DMS53 (cell line): ENCODE results near the gene ITCH.
"Not testable (repeated sequence)": the region's sequence is repeated elsewhere in the genome, so short reads cannot be mapped to it uniquely, and the experiment has no call there.

Experiments used
- DNase-seq: peaks from one replicate; lab custom pipeline; 2025; lab: John Stamatoyannopoulos, UW

The ITCH gene

DNA sequence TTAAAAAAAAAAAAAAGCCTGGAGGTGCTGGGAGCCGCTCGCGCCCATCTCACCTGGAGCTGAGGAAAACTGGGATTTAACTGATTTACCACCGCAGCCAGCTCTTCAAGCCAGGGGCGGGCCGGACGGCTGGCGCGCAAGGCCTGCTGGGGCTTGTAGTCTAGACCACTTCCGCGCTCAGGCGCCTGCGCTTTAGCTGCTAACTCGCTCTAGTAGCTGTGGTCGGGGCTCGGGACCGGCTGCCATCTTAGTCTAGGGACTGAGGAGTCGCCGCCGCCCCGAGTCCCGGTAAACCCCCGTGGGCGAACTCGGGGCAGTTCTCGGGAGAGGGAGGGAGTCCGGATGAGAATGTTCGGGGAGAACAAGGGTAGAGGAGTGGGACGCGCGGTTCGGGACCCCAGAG, at the start of gene ITCH:
Gene ITCH, plus strand, starts transcription at position 212 of the 403 bp plus-strand sequence. CDS start 30,539 bp downstream, outside the sequence.
- DNase-seq, result peak; percentile 98

GRCh38 chr20:34315236-34315635, 47.8 kb upstream of the ITCH start:
- DNase-seq, result peak; percentile 12

- peak; percentile 87 for DNase-seq
Measured at GRCh38 chr20:34316196-34316814, 46.8 kb upstream of the ITCH start.

- DNase-seq, result no peak
Measured at GRCh38 chr20:34318609-34319443, 44.2 kb upstream of the ITCH start.

DNA sequence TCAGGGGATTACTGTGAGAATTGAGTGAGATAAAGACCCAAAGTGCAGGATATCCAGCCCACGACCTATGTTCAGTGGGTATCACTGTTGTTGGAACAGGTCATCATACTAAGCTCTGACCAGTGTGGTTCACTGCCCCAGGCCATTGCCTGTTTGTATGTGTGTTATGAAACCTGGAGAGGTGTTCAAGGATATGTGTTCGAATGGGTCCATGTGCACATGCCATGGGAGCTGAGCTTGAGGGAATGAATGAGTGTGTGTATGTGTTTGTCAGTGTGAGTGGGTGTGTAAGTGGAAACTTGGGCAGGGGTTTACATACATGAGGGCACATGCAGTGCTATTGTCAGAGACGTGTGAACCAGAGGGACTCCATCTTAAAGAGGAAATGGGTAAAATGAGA, 42.2 kb upstream of the ITCH start:
- DNase-seq, result no peak

DNA sequence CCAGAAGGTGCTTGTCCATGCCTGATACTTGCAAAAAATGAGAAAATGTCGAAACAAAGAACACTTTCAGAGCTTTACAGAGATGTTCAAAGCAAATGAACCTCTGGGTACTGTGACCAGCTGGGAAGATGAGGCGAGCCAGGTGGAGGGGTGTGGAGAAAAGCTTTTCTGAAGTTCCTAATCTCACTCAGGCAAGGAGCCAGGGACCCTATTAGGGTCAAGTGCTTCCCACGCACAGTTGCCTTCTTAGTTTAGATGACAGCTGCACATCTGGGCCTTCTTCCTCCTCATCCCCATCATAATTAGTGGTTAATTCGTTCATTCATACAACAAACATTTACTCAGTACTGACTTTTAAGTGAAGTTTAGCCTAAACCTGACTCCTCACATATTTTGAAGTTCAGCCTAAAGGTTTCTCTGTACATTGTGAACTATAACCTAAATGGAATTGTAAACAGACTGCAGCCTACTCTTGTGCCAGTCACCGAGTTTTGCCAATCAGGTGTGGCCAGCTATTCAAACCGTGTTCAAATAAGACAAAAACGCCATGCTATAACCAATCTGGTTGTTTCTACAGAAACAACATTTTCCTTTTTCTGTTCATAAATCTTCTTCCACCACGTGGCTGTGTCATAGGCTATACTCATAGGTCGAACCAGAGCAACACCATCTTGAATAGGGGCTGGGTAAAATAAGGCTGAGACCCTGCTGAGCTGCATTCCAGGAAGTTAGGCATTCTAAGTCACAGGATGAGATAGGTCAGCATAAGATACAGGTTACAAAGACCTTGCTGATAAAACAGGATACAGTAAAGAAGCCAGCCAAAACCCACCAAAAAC, 40.6 kb upstream of the ITCH start:
- DNase-seq, result no peak

- DNase-seq, result no peak
Measured at GRCh38 chr20:34324541-34324940, 38.5 kb upstream of the ITCH start.

GRCh38 chr20:34328207-34328606, 34.9 kb upstream of the ITCH start:
- DNase-seq, result not testable (repeated sequence)

DNA sequence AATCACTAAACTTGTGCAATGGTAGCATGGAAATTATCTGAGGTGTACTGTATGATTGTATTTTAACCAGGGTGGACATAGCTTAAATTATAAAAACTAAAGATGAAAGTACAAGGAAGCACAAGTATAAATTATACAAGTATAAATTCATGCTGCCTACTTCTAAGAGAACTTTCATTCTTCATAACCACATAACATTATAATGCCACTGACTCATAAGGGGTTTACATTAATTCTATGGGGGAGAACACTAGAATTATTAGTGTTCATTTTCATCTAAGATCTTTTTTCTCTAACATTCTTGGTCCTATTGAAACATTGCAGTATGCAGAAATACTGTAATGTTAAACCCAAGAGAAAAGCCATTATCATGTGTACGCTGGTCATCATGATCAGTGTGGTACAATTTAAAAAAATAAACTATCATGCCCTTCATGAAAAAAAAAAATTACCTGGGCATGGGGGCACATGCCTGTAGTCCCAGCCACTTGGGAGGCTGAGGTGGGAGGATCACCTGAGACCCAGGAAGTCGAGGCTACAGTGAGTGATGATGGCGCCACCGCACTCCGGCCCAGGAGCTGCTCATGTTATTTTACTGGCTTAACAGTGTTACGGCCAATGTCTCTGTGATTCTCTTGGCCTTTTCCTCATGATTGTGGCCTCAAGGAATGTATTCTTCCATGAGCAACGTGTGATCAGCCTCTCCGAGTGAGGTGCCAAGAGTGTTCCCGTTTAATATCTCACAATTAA, 34.0 kb upstream of the ITCH start:
- DNase-seq, result no peak

DNA sequence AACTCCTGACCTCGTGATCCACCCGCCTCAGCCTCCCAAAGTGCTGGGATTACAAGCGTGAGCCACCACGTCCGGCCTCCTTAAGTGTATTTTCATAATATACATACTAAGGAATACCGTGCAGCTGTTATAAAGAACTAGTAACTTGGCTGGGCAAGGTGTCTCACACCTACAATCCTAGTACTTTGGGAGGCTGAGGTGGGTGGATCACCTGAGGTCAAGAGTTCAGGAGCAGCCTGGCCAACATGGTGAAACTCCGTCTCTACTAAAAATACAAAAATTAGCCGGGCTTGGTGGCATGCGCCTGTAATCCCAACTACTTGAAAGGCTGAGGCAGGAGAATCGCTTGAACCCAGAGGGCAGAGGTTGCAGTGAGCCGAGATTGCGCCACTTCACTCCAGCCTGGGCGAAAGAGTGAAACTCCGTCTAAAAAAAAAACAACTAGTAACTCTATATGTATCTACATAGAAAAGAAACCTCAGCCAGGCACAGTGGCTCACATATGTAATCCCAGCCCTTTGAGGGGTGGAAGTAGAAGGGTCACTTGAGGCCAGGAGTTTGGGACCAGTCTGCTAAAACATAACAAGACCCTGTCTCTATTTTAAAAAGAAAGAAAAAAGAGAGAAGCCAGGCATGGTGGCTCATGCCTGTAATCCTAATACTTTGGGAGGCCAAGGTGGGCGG, 32.1 kb upstream of the ITCH start:
- not testable (repeated sequence) for DNase-seq

GRCh38 chr20:34331838-34332237, 31.2 kb upstream of the ITCH start:
- DNase-seq, result no peak

DNA sequence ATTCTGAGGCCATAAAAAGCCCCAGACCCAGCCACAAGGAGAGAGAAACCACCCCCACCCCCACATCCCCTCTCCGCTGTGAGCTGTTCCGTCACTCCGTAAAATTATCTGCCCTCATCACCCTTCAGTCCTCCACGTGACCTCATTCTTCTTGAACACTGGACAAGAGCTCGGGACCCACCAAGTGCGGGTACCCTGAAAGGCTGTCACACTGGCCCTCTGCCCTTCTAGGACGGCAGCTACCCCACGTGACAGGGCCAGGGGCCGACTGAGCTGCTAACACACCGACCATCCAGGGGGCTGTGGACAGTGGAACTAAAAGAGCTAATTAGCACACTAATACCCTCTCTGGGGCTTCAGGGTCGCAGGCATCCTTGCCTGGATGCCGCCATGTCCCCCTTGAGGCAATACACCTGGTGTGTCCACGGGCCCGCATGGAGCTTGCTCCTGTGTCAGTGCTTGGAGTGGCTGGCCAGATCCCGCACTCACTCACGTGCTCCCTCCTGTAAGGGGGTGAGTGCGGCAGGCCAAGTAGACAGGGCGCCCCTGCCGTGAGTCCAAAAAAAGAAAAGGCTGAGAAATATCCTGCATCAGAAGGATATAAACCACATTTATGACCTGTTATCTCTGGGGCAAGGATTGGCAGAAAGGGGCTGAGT, 30.7 kb upstream of the ITCH start:
- DNase-seq, result no peak

DNA sequence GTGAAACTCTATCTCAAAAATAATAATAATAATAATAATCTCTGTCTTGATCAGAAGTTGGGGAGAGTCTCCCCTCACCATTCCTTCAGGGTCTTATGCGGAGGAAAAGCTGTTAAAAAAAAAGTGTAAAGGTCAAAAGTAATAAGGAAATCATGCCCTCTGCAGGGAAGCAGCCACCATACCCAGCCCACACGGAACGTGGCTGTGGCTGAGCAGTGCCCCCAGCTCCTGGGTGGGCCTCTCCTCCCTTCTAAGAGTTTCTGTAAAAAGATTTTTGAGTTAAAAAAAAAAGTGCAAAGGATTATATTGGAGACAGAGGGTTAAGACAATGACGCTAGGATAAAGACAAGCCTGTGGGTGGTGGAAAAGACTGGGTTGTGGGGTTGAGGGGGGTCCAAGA, 29.3 kb upstream of the ITCH start:
- no peak for DNase-seq

DNA sequence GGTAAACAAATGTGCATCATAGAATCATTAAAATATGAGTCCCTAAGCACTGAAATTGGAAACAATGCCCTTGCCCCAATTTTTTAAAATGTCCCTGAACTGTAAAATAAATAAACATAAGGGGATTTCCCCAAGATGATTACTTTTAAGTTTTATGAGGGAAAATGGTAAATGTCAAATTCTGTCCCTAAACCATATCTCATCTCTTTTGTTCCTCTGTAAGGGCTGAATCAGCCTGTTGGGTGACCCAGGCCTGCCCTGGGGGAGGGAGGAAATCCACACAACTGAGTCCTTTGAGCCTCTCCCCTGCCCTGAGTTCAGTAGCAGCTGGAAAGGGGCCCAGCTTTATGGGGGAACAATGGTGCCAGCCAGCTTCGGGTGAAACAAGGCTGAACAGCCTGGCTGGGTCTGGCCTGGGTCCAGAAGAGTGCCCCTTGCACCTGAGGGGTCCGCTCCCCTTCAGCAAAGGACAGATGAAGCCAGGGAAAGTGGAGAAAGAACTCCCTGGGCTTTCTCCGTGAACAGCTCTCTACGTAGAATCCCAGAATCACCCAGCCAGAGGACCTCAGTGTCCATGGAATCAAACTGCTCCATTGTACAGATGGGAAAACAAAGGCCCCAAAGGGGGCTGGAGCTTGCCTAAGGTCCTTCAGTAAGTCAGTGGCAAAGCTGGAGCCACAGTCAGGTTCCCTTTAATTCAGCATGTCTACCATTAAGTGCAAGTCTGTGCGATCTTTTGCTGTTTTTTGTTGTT, 28.2 kb upstream of the ITCH start:
- DNase-seq, result no peak

GRCh38 chr20:34337544-34337943, 25.5 kb upstream of the ITCH start:
- no peak for DNase-seq

DNA sequence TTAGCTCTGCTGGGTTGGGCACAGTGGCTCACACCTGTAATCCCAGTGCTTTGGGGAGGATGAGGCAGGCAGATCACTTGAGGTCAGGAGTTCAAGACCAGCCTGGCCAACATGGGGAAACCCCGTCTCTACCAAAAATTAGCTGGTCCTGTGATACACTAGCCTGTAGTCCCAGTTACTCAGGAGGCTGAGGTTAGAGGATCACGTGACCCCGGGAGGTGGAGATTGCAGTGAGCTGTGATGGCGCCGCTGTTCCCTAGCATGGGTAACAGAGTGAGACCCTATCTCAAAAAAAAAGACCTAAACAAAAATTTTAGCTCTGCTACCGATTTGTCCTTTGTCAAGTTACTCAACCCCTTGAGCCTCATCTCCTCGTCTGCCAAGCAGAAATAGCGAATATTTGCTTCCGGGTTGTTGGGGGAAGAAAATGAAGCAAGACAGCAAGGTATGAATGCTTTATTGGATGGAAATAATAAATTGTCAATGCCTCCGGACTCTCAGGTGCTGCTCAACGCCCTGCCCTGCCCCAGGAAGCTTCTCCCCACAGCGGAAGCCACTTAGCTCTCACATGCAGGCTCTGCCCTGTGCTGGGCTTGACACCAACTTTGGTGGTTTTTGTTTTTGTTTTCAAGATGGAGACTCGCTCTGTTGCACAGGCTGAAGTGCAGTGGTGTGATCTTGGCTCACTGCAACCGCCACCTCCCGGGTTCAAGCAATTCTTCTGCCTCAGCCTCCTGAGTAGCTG, 24.9 kb upstream of the ITCH start:
- no peak for DNase-seq

DNA sequence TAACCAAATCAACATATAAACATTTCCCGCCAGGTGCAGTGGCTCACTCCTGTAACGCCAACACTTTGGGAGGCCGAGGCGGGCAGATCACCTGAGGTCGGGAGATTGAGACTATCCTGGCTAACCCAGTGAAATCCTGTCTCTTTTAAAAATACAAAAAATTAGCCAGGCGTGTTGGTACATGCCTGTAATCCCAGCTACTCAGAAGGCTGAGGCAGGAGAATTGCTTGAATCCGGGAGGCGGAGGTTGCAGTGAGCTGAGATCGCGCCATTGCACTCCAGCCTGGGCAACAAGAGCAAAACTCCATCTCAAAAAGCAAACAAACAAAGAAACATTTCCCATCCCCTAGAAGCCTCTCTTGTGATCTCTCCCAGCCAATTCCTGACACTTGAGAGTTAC, 22.3 kb upstream of the ITCH start:
- peak; percentile 24 for DNase-seq

DNA sequence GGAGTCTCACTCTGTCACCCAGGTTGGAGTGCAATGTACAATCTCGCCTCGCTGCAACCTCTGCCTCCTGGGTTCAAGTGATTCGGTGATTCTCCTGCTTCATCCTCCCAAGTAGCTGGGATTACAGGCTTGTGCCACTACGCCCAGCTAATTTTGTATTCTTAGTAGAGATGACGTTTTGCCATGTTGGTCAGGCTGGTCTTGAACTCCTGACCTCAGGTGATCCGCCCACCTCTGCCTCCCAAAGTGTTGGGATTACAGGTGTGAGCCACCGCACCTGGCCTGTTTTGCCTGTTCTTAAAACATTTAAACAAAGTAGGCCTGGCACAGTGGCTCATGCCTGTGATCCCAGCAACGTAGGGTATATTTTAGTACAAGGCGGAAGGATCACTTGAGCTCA, 21.9 kb upstream of the ITCH start:
- DNase-seq, result not testable (repeated sequence)
